GM21515 (cell line): Measurements from ENCODE around the gene OSBPL10.
A peak's percentile ranks its signal among the peaks of the same experiment; 100 is the strongest.

ENCODE experiments used
- ATAC-seq: cut with Tn5 transposase; IDR thresholded peaks from one replicate; pipeline ENCODE4 v1.9.1; 2021; ENCODE audit not compliant: unreplicated experiment

OSBPL10 gene

GRCh38 chr3:31960793-31961431 is 20.1 kb downstream of the OSBPL10 start:
- no peak for ATAC-seq

DNA sequence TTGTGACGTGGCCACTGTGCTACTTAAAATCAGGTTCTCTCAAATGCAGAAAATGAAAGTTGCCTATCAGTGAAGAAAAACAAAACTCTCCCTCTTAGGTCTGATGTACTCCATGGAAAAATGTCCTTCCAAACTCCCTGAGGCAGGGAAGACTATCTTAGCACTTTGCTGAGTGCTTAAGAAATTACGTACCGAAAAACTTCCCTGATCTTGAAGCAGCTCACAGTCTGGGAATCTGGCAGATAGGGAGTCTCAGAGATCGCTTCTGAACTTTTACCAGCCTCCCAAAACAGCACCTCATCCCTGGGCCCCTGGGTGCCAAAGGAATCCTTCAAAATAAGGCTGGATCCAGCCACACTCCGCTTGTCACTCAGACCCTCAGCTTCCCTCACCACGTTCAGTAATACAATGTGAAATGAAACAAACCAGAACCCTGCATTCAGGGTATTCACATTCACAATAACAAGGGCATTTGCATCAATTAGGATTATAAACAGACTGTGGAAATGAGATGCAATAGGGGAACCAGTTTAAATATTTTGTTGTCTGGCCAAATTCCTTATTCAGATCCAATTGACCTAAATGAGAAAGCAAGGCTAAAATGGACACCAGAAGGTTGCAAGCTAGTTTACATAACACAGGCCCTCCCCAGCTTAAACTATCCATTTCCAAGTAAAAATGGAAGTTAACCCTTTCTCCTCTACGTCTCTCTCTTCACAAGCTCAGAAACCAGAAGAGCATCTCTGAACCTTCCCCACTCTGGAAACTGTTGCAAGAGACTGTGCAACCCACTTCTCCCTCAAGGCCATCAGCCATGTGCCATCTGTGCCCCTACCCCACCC is 20.9 kb downstream of the OSBPL10 start:
- no peak for ATAC-seq

GRCh38 chr3:31959251-31959650 is 21.8 kb downstream of the OSBPL10 start:
- ATAC-seq: no peak

GRCh38 chr3:31958701-31959152 is 22.3 kb downstream of the OSBPL10 start:
- no peak for ATAC-seq

- ATAC-seq: no peak
These were observed 24.0 kb downstream of the OSBPL10 start for GRCh38 chr3:31957106-31957505.

- ATAC-seq: no peak
These were observed 25.5 kb downstream of the OSBPL10 start for GRCh38 chr3:31955581-31955980.

GRCh38 chr3:31953636-31954035 is 27.4 kb downstream of the OSBPL10 start:
- no peak for ATAC-seq

- no peak for ATAC-seq
These were observed 28.0 kb downstream of the OSBPL10 start for GRCh38 chr3:31953091-31953490.

DNA sequence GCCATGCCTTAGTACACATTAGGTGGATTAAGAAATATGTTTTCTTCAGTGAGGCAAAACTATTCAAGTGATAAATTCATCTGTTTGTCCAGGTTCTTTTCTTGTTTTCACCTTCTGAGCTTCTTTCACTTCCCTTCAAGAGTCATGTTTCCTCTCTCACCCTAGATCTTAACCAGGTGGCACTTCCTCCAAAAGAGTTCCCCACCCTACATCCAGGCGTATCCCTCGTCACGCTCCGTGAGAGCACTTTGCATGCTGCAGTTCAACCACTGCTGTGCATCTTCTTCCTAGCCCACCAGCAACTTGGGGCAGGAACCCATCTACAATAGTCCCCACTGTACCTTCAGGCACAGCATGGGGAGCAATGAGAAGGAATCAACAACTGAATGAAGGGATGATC is 28.9 kb downstream of the OSBPL10 start:
- peak; percentile 91 for ATAC-seq

DNA sequence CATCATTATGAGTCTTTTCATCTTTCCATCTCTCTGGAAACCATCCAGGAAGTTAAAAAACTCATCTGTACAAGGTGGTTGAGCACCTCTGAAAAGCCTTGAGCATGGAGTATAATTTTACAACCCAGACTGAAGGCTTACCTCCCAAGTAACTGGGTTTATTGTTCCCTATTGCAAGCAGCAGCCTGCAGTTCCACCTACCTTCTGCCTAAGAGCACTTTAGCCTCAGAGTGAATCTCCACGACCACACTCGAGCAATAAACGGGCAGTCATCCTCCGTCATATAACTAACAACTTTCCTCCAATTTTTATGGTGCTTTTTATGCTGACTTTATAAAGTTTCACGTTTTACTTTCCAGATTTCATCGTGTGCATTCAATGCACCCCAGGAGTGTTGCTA is 32.8 kb downstream of the OSBPL10 start:
- no peak for ATAC-seq

- no peak for ATAC-seq
These were observed 33.4 kb downstream of the OSBPL10 start for GRCh38 chr3:31947671-31948091.

DNA sequence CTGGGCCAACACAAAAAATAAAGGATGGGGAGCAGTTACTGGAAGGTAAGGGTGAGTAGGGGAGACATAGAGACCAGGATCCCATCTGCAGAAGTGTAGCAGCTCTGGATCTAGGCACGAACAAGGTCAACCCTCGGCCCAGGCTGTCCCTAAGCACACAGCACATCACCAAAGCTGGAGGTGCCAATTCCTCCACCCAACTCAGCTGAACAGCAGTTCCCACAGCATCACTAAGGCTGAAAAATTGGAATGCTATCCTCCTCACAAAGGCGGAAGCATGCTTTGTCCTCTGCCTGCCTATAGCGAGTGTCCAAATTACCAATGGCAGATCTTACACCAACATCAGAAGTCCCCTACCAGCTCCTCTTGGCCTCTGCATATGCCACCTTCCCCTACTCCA is 33.9 kb downstream of the OSBPL10 start:
- ATAC-seq: no peak

- ATAC-seq: peak; percentile 50
These were observed 34.5 kb downstream of the OSBPL10 start for GRCh38 chr3:31946484-31947081.

DNA sequence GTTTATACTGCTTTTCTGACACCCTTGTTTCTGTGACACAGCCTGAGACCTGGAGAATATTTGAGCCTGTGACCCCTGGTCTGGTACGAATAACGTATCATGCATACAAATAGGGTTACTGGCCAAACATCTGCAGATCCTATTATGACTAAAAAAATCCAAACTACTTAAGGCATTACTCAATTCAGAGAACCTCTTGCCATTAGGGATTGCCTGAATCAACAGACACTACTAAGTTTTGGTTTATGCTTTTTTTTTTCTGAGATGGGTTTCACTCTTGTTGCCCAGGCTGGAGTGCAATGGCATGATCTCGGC is 35.4 kb downstream of the OSBPL10 start:
- ATAC-seq: peak; percentile 30

GRCh38 chr3:31943041-31943440 is 38.0 kb downstream of the OSBPL10 start:
- no peak for ATAC-seq

GRCh38 chr3:31942446-31942845 is 38.6 kb downstream of the OSBPL10 start:
- ATAC-seq: no peak

- ATAC-seq: no peak
These were observed 43.8 kb downstream of the OSBPL10 start for GRCh38 chr3:31937225-31937624.

- no peak for ATAC-seq
These were observed 44.5 kb downstream of the OSBPL10 start for GRCh38 chr3:31936420-31937060.

DNA sequence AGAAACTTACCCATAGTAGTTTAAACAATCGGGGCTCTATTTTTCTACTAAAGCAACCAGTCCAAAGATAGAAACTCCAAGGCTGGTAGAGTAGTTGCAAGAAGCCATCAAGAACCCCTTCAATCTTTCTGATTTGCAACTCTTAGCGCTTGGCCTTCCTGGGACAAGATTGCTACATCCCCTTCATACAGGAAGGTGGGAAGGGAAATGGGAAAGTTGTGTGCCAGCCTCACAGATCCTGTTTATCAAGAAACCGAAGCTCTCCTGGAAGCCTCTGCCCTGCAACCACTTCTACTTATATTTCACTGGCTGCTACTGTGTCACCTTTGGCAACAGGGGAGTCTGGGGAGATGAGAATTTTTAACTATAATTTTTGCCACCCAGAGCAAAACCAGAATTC is 46.2 kb downstream of the OSBPL10 start:
- no peak for ATAC-seq

DNA sequence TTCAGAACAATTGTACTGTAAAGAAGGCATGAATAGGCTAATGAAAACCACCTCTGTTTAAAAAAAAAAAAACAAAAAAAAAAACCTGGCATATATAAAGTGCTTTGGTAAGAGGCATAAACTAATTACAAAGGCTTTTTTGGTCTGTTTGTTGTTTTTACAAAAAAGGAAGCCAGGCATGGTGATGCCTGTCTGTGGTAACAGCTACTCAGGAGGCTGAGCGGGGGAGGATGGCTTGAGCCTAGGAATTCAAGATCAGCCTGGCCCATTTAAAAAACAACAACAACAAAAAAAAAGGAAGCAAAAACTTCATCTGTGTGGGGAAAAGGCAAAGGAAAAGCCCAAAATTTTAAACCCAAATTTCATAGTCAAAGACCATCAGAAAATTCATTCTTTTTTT is 47.0 kb downstream of the OSBPL10 start:
- no peak for ATAC-seq

- ATAC-seq: no peak
These were observed 48.1 kb downstream of the OSBPL10 start for GRCh38 chr3:31932990-31933389.
